GM18502 (cell line): ENCODE data around the gene EPN3.

Experiments
- ATAC-seq: cut with Tn5 transposase; IDR thresholded peaks from one replicate; pipeline ENCODE4 v1.9.1; 2021; ENCODE audit warnings: mild to moderate bottlenecking; ENCODE audit not compliant: unreplicated experiment, poor library complexity

Gene EPN3

GRCh38 chr17:50564916-50565315, 32.4 kb downstream of the EPN3 start:
- ATAC-seq = no peak

GRCh38 chr17:50565402-50566350, 33.1 kb downstream of the EPN3 start:
- ATAC-seq = no peak

- ATAC-seq = no peak
These were observed 34.4 kb downstream of the EPN3 start for GRCh38 chr17:50566886-50567285.

GRCh38 chr17:50568659-50569058, 36.1 kb downstream of the EPN3 start:
- ATAC-seq = no peak

GRCh38 chr17:50569592-50569991, 37.1 kb downstream of the EPN3 start:
- no peak for ATAC-seq

- ATAC-seq = no peak
These were observed 37.5 kb downstream of the EPN3 start for GRCh38 chr17:50570032-50570431.

GRCh38 chr17:50570528-50570927, 38.0 kb downstream of the EPN3 start:
- no peak for ATAC-seq

- no peak for ATAC-seq
These were observed 39.1 kb downstream of the EPN3 start for GRCh38 chr17:50571681-50572080.

GRCh38 chr17:50572541-50572940, 40.0 kb downstream of the EPN3 start:
- ATAC-seq = no peak

- no peak for ATAC-seq
These were observed 41.5 kb downstream of the EPN3 start for GRCh38 chr17:50573866-50574611.

- ATAC-seq = no peak
These were observed 43.2 kb downstream of the EPN3 start for GRCh38 chr17:50575581-50576210.

GRCh38 chr17:50576864-50577263, 44.3 kb downstream of the EPN3 start:
- ATAC-seq = no peak

GRCh38 chr17:50577451-50577954, 45.0 kb downstream of the EPN3 start:
- ATAC-seq = no peak

GRCh38 chr17:50578173-50578572, 45.6 kb downstream of the EPN3 start:
- ATAC-seq = no peak

- ATAC-seq = no peak
These were observed 46.9 kb downstream of the EPN3 start for GRCh38 chr17:50579399-50579798.

GRCh38 chr17:50580646-50581045, 48.1 kb downstream of the EPN3 start:
- ATAC-seq = no peak

GRCh38 chr17:50581316-50581715, 48.8 kb downstream of the EPN3 start:
- no peak for ATAC-seq

- no peak for ATAC-seq
These were observed 50.2 kb downstream of the EPN3 start for GRCh38 chr17:50582741-50583140.

- ATAC-seq = no peak
These were observed 51.1 kb downstream of the EPN3 start for GRCh38 chr17:50583641-50584040.

- no peak for ATAC-seq
These were observed 51.6 kb downstream of the EPN3 start for GRCh38 chr17:50584116-50584515.

- no peak for ATAC-seq
These were observed 52.2 kb downstream of the EPN3 start for GRCh38 chr17:50584749-50585148.
